ENCODE measurements around the gene GCSH.

The GCSH gene

GRCh38 chr16:81061871-81062608 lies 34.2 kb downstream of the GCSH start:
- no peaks in the 10 kb centered on the region for H3K9me3 ChIP-seq (ENCODE audit: control insufficient read depth, low read length)
- no peak for TF ChIP-seq CTCF (IDR thresholded peaks at IDR 0.05)

DNA sequence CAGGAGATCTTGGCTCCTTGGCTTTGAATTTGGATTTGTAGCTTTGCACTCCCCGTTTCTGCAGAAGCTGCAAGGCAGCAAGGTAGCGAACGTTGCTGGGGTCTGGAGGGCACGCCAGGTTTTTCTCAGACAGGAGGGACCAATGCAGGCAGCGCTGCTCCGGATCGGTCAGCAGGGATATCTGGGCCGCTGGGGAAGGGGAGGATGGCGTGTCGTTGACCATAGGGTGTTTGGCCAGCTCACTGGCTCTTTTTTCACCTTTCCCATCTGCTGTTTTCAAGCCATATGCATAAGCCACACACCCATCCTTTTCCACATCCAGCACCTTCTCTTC lies 34.9 kb downstream of the GCSH start:
- Histone ChIP-seq H3K36me3 (ENCODE audit: control insufficient read depth, insufficient read depth, low read length) (no peaks in the 10 kb centered on the region), H3K4me3 (ENCODE audit: low read depth, low read length) (no peak overlapping the region), H3K79me2 (no peaks in the 10 kb centered on the region), H3K4me1 (no peaks in the 10 kb centered on the region), H2AFZ (no peak overlapping the region), H3K27me3 (ENCODE audit: control insufficient read depth, insufficient read depth, low read length) (no peaks in the 10 kb centered on the region), H3K27ac (no peak overlapping the region), H3K4me2 (ENCODE audit: low read length) (no peak overlapping the region), H3K9me3 (ENCODE audit: control insufficient read depth, low read length) (no peaks in the 10 kb centered on the region), H3K9ac (no peak overlapping the region)
- TF ChIP-seq CTCF (IDR thresholded peaks at IDR 0.05), result no peak

More at GRCh38 chr16:81061871-81062608, 34.2 kb downstream of the GCSH start:
- Histone ChIP-seq H3K4me2 (ENCODE audit: low read length) (no peak overlapping the region), H3K79me2 (no peaks in the 10 kb centered on the region), H3K27me3 (ENCODE audit: control insufficient read depth, insufficient read depth, low read length) (no peaks in the 10 kb centered on the region), H2AFZ (no peak overlapping the region), H3K4me1 (no peaks in the 10 kb centered on the region), H3K36me3 (ENCODE audit: control insufficient read depth, insufficient read depth, low read length) (no peaks in the 10 kb centered on the region), H3K9ac (no peak overlapping the region), H3K4me3 (ENCODE audit: low read depth, low read length) (no peak overlapping the region), H3K27ac (no peak overlapping the region)

DNA sequence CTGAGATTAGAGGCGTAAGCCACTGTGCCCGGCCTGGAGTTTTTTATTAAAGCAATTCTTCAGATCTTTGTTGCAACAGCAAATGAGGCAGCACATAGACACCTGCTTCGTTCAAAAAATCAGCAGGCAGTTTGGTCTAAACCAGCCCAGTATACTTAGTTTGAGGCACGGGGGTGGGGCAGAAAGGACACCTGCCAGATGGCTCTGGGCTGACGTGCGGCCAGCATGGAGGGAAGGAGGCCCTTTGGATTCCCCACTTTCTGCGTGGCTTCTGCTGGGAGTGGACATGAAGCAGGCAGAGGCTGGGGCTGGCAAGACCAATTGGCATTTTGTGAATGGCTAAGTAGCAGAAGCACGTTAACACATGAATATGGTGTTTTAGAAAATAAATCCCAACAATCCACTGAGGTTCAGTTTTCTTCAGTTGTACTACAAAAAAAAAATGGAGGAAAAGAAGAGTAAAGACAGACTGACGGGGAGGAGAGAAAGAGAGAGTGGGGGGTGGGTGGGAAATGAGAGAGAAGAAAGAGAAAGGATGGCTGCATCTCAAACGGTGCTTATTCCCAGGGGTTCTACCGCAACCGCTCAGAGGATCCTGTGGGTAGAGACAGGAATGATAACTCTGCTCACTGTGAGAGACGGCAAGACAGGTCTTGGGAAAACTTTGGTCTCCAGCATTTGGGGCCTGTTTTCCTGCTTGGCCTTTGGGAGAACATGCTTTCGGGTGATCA lies 35.5 kb downstream of the GCSH start:
- no peaks in the 10 kb centered on the region for H3K36me3 ChIP-seq (ENCODE audit: control insufficient read depth, insufficient read depth, low read length)
- H3K79me2 ChIP-seq, result no peaks in the 10 kb centered on the region
- no peaks in the 10 kb centered on the region for H3K4me1 ChIP-seq
- no peak overlapping the region for H3K4me2 ChIP-seq (ENCODE audit: low read length)
- no peak overlapping the region for H3K9ac ChIP-seq
- H3K9me3 ChIP-seq (ENCODE audit: control insufficient read depth, low read length), result no peaks in the 10 kb centered on the region
- no peak for TF ChIP-seq CTCF (IDR thresholded peaks at IDR 0.05)
- H3K27ac ChIP-seq, result no peak overlapping the region
- H2AFZ ChIP-seq, result no peak overlapping the region
- H3K4me3 ChIP-seq (ENCODE audit: low read depth, low read length), result no peak overlapping the region
- no peaks in the 10 kb centered on the region for H3K27me3 ChIP-seq (ENCODE audit: control insufficient read depth, insufficient read depth, low read length)

DNA sequence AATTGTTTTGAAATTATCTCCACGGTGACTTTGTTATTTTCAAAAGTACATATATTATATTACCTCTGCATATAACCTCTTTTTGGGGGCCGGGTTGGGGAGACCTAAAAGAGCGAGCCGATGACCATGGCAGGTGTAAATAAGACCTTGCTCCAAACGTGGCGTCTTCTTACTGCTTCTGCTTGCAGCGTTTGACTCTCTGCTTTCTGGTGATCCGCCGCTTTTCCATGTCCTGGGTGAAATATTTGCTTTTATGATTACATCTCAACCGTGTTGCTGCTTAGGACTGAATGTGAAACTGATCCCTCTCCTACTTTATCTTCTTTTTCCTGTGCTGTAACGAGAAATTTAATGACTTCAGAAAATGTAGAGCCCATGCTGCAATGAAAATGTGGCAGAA lies 42.4 kb downstream of the GCSH start:
- Histone ChIP-seq H3K36me3 (ENCODE audit: control insufficient read depth, insufficient read depth, low read length) (no peaks in the 10 kb centered on the region), H3K4me2 (ENCODE audit: low read length) (peak overlapping the region; percentile 56), H3K27ac (no peak overlapping the region), H3K4me3 (ENCODE audit: low read depth, low read length) (no peak overlapping the region), H3K9ac (no peak overlapping the region), H2AFZ (peak overlapping the region; percentile 61), H3K27me3 (ENCODE audit: control insufficient read depth, insufficient read depth, low read length) (no peaks in the 10 kb centered on the region), H3K9me3 (ENCODE audit: control insufficient read depth, low read length) (no peaks in the 10 kb centered on the region), H3K4me1 (no peaks in the 10 kb centered on the region), H3K79me2 (no peaks in the 10 kb centered on the region)
- TF ChIP-seq CTCF (IDR thresholded peaks at IDR 0.05), result no peak
